Smooth muscle cell of the coronary artery (primary cell): ENCODE data around the gene GTF2A1L. TPM values are rescaled to one million over a fixed set of nuclear protein-coding genes. Genes with fewer than 3 reads are reported as not detected.

ENCODE experiments used
- total RNA-seq: library from RNA; depleted of rRNA; stranded (reverse); fragments of >200 nt; gene quantifications from 2 replicates; pipeline ENCODE4 v1.2.3, GENCODE V29; 2014; ENCODE audit warnings: low replicate concordance

The GTF2A1L gene
- 0.12 and 0.98 TPM in 2 replicates for total RNA-seq

GRCh38 chr2:48617618-48618017 lies at the start of gene GTF2A1L:
GTF2A1L (plus strand) TSS chr2:48617856; CDS start chr2:48617875, 19 bp downstream.

Other genes with a start within 250 kb of the GTF2A1L start
- 12.5 and 15.1 TPM in 2 replicates for gene PPP1R21, start 177.1 kb upstream of the GTF2A1L start, total RNA-seq
- gene STON1, start 87.7 kb upstream of the GTF2A1L start, total RNA-seq: 4.2 and 9.5 TPM in 2 replicates
- gene LHCGR, start 137.9 kb downstream of the GTF2A1L start, total RNA-seq: not detected in 2 replicates